WTC11 (cell line): Measurements from ENCODE around the gene TAC4. TPM values are rescaled to one million over a fixed set of nuclear protein-coding genes. Genes with fewer than 3 reads are reported as not detected.

Experiments
- ATAC-seq: fragments of 200-7000 bp; cut with Tn5 transposase; 2 replicates; pipeline ENCODE4 v1.10.0; 2021; ENCODE audit warnings: mild to moderate bottlenecking, moderate library complexity
- CTCF ChIA-PET: fragments of 300-600 bp; sonication (Branson Sonifier 250); formaldehyde crosslinking; loops from one replicate; lab custom pipeline; 2021; ENCODE audit warnings: antibody characterized with exemption; lab: Charles Lee
- POLR2A ChIA-PET: fragments of 350-600 bp; sonication (Branson Sonifier 250); formaldehyde crosslinking; loops from one replicate; lab custom pipeline; 2021; ENCODE audit warnings: antibody characterized with exemption; lab: Charles Lee
- DNase-seq: peaks from one replicate; pipeline ENCODE4 v3.0.0; 2021; ENCODE audit warnings: low spot score
- H3K27ac Mint-ChIP-seq: 2 replicates; pipeline ENCODE4 v1.8.0; 2021; ENCODE audit warnings: mixed read lengths
- H3K27me3 Mint-ChIP-seq: 2 replicates; pipeline ENCODE4 v1.8.0; 2021; ENCODE audit warnings: low read depth, mild to moderate bottlenecking, moderate library complexity, mixed read lengths
- H3K36me3 Mint-ChIP-seq: 2 replicates; pipeline ENCODE4 v1.8.0; 2021; ENCODE audit warnings: mixed read lengths
- H3K4me1 Mint-ChIP-seq: 2 replicates; pipeline ENCODE4 v1.8.0; 2022; ENCODE audit warnings: mixed read lengths
- H3K4me3 Mint-ChIP-seq: 2 replicates; pipeline ENCODE4 v1.8.0; 2021; ENCODE audit warnings: mild to moderate bottlenecking, moderate library complexity, mixed read lengths
- H3K9me3 Mint-ChIP-seq: 2 replicates; pipeline ENCODE4 v1.8.0; 2021; ENCODE audit warnings: mixed read lengths
- ETV6 ChIP-seq: sonication (generic); formaldehyde crosslinking; IDR thresholded peaks from 2 replicates; pipeline ENCODE4 v1.8.1; 2022; ENCODE audit warnings: mild to moderate bottlenecking, missing genetic modification reagents
- FOXP1 ChIP-seq: sonication (generic); formaldehyde crosslinking; IDR thresholded peaks from 2 replicates; pipeline ENCODE4 v1.8.0; 2022; ENCODE audit warnings: missing genetic modification reagents, mild to moderate bottlenecking, moderate library complexity, borderline replicate concordance
- GRHL2 ChIP-seq: fragments of 250-450 bp; sonication (Bioruptor Pico); IDR thresholded peaks from 2 replicates; pipeline ENCODE4 v1.8.0; 2022; ENCODE audit warnings: mild to moderate bottlenecking, moderate library complexity; ENCODE audit not compliant: insufficient replicate concordance, severe bottlenecking
- GTF2I ChIP-seq: fragments of 250-450 bp; sonication (Bioruptor Pico); conservative IDR thresholded peaks from 2 replicates; pipeline ENCODE4 v1.4.0; 2021; ENCODE audit warnings: mild to moderate bottlenecking
- MYBL2 ChIP-seq: sonication (generic); formaldehyde crosslinking; IDR thresholded peaks from 2 replicates; pipeline ENCODE4 v1.8.1; 2023; ENCODE audit warnings: mild to moderate bottlenecking, moderate library complexity, missing genetic modification reagents
- NFATC4 ChIP-seq: fragments of 250-450 bp; sonication (Bioruptor Pico); IDR thresholded peaks from 2 replicates; pipeline ENCODE4 v1.9.0; 2021; ENCODE audit warnings: mild to moderate bottlenecking
- NFE2L1 ChIP-seq: sonication (generic); formaldehyde crosslinking; IDR thresholded peaks from 2 replicates; pipeline ENCODE4 v1.8.1; 2023; ENCODE audit warnings: missing genetic modification reagents
- OVOL2 ChIP-seq: fragments of 250-450 bp; sonication (Bioruptor Pico); IDR thresholded peaks from 2 replicates; pipeline ENCODE4 v1.9.0; 2021; ENCODE audit warnings: mild to moderate bottlenecking, borderline replicate concordance
- PRDM15 ChIP-seq: sonication (generic); formaldehyde crosslinking; IDR thresholded peaks from 2 replicates; pipeline ENCODE4 v1.8.0; 2022; ENCODE audit warnings: missing genetic modification reagents
- TEAD1 ChIP-seq: sonication (generic); formaldehyde crosslinking; IDR thresholded peaks from 2 replicates; pipeline ENCODE4 v1.8.0; 2022; ENCODE audit warnings: mild to moderate bottlenecking, missing genetic modification reagents
- TEAD4 ChIP-seq: sonication (generic); formaldehyde crosslinking; IDR thresholded peaks from 2 replicates; pipeline ENCODE4 v1.8.0; 2022; ENCODE audit warnings: mild to moderate bottlenecking, missing genetic modification reagents
- ZNF121 ChIP-seq: sonication (generic); formaldehyde crosslinking; IDR thresholded peaks from 2 replicates; pipeline ENCODE4 v1.8.0; 2023; ENCODE audit warnings: missing genetic modification reagents
- ZNF138 ChIP-seq: sonication (generic); formaldehyde crosslinking; conservative IDR thresholded peaks from 2 replicates; pipeline ENCODE4 v1.8.1; 2022; ENCODE audit warnings: mild to moderate bottlenecking, moderate library complexity, missing genetic modification reagents
- ZNF232 ChIP-seq: sonication (generic); formaldehyde crosslinking; IDR thresholded peaks from 2 replicates; pipeline ENCODE4 v1.8.0; 2022; ENCODE audit warnings: mild to moderate bottlenecking, missing genetic modification reagents
- ZNF281 ChIP-seq: sonication (generic); formaldehyde crosslinking; IDR thresholded peaks from 2 replicates; pipeline ENCODE4 v1.8.0; 2023; ENCODE audit warnings: mild to moderate bottlenecking, missing genetic modification reagents
- ZNF671 ChIP-seq: fragments of 250-450 bp; sonication (Bioruptor Pico); IDR thresholded peaks from 2 replicates; pipeline ENCODE4 v1.8.0; 2021; ENCODE audit warnings: mild to moderate bottlenecking
- ZSCAN18 ChIP-seq: fragments of 250-450 bp; sonication (Bioruptor Pico); IDR thresholded peaks from 2 replicates; pipeline ENCODE4 v2.1.2; 2022; ENCODE audit warnings: mild to moderate bottlenecking, moderate library complexity
- total RNA-seq: library from RNA; stranded (reverse); gene quantifications from 3 replicates; pipeline ENCODE4 v1.2.3, GENCODE V29; 2021
- TF ChIP-seq, protein P1 (sequence below): sonication (generic); formaldehyde crosslinking; IDR thresholded peaks from 2 replicates; pipeline ENCODE4 v1.8.0; 2023; ENCODE audit warnings: missing genetic modification reagents, mild to moderate bottlenecking, borderline replicate concordance
- TF ChIP-seq, protein P2 (sequence below): fragments of 250-450 bp; sonication (Bioruptor Pico); conservative IDR thresholded peaks from 2 replicates; pipeline ENCODE4 v1.9.0; 2021; ENCODE audit warnings: mild to moderate bottlenecking
- TF ChIP-seq, protein P3 (sequence below): sonication (generic); formaldehyde crosslinking; IDR thresholded peaks from 2 replicates; pipeline ENCODE4 v1.8.0; 2022; ENCODE audit warnings: mild to moderate bottlenecking, missing genetic modification reagents
- TF ChIP-seq, protein P4 (sequence below): sonication (generic); formaldehyde crosslinking; IDR thresholded peaks from 2 replicates; pipeline ENCODE4 v1.8.0; 2022; ENCODE audit warnings: mild to moderate bottlenecking, missing genetic modification reagents

The TAC4 gene
- total RNA-seq, 1 experiment from 2014 or later: not detected

GRCh38 chr17:49850772-49851386 lies 3.0 kb upstream of the TAC4 start (continued):
- TF ChIP-seq, protein P1, sequence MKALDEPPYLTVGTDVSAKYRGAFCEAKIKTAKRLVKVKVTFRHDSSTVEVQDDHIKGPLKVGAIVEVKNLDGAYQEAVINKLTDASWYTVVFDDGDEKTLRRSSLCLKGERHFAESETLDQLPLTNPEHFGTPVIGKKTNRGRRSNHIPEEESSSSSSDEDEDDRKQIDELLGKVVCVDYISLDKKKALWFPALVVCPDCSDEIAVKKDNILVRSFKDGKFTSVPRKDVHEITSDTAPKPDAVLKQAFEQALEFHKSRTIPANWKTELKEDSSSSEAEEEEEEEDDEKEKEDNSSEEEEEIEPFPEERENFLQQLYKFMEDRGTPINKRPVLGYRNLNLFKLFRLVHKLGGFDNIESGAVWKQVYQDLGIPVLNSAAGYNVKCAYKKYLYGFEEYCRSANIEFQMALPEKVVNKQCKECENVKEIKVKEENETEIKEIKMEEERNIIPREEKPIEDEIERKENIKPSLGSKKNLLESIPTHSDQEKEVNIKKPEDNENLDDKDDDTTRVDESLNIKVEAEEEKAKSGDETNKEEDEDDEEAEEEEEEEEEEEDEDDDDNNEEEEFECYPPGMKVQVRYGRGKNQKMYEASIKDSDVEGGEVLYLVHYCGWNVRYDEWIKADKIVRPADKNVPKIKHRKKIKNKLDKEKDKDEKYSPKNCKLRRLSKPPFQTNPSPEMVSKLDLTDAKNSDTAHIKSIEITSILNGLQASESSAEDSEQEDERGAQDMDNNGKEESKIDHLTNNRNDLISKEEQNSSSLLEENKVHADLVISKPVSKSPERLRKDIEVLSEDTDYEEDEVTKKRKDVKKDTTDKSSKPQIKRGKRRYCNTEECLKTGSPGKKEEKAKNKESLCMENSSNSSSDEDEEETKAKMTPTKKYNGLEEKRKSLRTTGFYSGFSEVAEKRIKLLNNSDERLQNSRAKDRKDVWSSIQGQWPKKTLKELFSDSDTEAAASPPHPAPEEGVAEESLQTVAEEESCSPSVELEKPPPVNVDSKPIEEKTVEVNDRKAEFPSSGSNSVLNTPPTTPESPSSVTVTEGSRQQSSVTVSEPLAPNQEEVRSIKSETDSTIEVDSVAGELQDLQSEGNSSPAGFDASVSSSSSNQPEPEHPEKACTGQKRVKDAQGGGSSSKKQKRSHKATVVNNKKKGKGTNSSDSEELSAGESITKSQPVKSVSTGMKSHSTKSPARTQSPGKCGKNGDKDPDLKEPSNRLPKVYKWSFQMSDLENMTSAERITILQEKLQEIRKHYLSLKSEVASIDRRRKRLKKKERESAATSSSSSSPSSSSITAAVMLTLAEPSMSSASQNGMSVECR (CRISPR knock-in tag): 0 out of 2 replicates have a peak, but pooled peaks have one; percentile 55
- TF ChIP-seq ZSCAN18: no peak
- TF ChIP-seq FOXP1 (CRISPR knock-in tag): no peak
- TF ChIP-seq TEAD4 (CRISPR knock-in tag): no peak
- TF ChIP-seq ZNF281 (CRISPR knock-in tag): peak; percentile 15; the same call in 1 of the 2 replicates
- no peak for TF ChIP-seq GRHL2
- TF ChIP-seq ZNF232 (CRISPR knock-in tag): 0 out of 2 replicates have a peak, but pooled peaks have one; percentile 73
- 0 out of 2 replicates have a peak, but pooled peaks have one; percentile 28 for TF ChIP-seq ZNF121 (CRISPR knock-in tag)
- no peak for TF ChIP-seq PRDM15 (CRISPR knock-in tag)

DNA sequence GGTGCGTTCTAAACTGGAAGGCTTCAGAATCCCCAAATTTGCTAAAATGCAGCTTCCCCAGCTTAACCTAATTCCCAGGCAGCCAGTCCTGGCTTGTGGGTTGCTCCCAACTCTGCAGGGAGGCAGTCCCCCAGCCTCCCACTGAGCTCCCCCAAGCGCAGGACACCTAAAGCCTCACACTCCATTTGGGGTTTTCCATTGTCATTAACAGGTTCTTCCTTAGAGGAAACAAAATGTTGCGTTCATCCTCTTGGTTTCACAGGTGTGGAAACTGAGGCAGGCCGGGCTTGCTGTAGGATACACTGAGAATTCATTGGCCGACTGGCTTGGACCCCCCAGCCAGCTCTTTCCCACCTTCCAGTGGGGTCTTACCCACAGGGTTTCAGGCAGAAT lies 2.3 kb upstream of the TAC4 start:
- peak overlapping the region; percentile 83 for H3K4me3 Mint-ChIP-seq
- H3K27ac Mint-ChIP-seq: no peak overlapping the region
- POLR2A ChIA-PET: interaction anchor here (0.6 kb wide), 1 partner anchor 285 kb away, joined by 3 read pairs; no protein-coding TSS in a partner anchor
- peaks cover 8% of the 10 kb centered on the region; the same call in 1 of the 2 replicates for H3K36me3 Mint-ChIP-seq
- CTCF ChIA-PET: interaction anchor here (0.8 to 6.4 kb wide), 6 partner anchors 16 to 293 kb away, joined by 3 to 58 read pairs (median 4); partner anchors contain the start of genes DLX3 and FAM117A
- peaks cover 23% of the 10 kb centered on the region for H3K4me1 Mint-ChIP-seq
- no peaks in the 10 kb centered on the region for H3K9me3 Mint-ChIP-seq
- DNase-seq: no peak
- peaks cover 53% of the 10 kb centered on the region for H3K27me3 Mint-ChIP-seq
- ATAC-seq: no peak
- no peak for TF ChIP-seq MYBL2 (CRISPR knock-in tag)
- TF ChIP-seq, protein P2, sequence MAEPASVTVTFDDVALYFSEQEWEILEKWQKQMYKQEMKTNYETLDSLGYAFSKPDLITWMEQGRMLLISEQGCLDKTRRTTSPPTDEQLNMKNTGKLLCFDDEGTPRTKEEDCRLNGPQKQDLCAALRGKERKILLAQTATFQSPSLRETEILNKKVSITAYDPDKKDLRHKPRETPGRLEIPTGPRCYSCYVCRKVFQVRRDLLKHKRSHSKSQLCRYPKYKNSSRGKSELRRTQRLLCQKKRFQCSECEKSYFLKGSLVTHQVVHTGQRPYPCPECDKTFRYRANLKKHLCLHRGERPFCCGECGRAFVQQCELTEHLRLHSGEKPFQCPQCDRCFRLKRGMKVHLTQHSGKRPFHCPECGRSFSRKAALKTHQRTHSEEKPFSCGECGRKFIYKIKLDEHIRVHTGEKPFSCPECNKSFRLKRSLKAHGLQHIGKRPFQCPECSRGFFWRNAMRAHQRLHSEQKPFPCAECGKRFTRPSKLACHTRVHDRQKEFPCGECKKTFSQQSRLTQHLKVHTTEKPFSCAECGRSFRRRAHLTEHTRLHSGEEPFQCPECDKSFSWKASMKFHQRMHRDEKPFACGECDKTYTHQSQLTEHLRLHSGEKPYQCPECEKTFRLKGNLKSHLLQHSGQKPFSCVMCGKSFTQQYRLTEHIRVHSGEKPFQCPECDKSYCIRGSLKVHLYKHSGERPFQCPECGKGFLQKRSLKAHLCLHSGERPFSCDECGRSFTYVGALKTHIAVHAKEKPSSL: no peak
- no peak for TF ChIP-seq TEAD1 (CRISPR knock-in tag)
- no peak for TF ChIP-seq OVOL2 (CRISPR knock-in tag)
- TF ChIP-seq, protein P3, sequence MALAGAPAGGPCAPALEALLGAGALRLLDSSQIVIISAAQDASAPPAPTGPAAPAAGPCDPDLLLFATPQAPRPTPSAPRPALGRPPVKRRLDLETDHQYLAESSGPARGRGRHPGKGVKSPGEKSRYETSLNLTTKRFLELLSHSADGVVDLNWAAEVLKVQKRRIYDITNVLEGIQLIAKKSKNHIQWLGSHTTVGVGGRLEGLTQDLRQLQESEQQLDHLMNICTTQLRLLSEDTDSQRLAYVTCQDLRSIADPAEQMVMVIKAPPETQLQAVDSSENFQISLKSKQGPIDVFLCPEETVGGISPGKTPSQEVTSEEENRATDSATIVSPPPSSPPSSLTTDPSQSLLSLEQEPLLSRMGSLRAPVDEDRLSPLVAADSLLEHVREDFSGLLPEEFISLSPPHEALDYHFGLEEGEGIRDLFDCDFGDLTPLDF (CRISPR knock-in tag): no peak
- no peak for TF ChIP-seq ZNF138 (CRISPR knock-in tag)
- TF ChIP-seq ETV6: no peak
- TF ChIP-seq NFE2L1 (CRISPR knock-in tag): no peak
- no peak for TF ChIP-seq NFATC4 (CRISPR knock-in tag)
- TF ChIP-seq ZNF671 (CRISPR knock-in tag): no peak
- TF ChIP-seq, protein P4, sequence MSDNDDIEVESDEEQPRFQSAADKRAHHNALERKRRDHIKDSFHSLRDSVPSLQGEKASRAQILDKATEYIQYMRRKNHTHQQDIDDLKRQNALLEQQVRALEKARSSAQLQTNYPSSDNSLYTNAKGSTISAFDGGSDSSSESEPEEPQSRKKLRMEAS: no peak
- no peak for TF ChIP-seq GTF2I (CRISPR knock-in tag)
